ENCODE measurements around the gene MAP2K7.

Gene MAP2K7

DNA sequence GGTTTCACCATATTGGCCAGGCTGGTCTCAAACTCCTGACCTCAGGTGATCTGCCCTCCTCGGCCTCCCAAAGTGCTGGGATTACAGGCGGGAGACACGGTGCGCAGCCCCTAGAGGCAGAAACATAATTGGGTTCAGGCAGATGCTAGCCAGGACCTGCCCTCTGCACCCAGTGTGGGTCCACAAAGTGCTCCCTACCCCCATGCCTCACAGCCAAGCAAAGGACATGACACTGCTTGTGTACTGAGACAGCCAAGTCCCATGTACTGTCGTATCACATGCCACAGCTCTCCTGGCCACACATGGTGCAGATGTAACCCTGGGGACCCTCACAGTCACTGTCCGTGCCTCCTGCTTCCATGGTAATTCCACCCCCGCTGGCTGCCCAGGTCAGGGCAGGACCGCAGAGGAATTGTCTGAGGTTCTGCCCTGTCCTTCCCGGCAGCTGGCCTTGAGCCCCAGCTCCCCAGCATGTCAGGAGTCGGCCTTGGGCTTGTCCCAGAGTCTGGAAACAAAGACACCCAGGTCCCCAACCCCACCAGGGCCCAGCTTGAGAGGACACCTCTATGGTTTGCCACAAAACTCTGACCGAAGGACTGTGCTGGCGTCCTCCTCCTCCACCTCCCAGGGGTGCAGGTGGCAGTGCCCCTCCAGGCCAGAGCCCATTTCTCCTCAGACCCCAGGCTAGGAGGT, 37.1 kb upstream of the MAP2K7 start:
- DNase-seq (ENCODE audit: low read depth in 2 of 2) = no peak

DNA sequence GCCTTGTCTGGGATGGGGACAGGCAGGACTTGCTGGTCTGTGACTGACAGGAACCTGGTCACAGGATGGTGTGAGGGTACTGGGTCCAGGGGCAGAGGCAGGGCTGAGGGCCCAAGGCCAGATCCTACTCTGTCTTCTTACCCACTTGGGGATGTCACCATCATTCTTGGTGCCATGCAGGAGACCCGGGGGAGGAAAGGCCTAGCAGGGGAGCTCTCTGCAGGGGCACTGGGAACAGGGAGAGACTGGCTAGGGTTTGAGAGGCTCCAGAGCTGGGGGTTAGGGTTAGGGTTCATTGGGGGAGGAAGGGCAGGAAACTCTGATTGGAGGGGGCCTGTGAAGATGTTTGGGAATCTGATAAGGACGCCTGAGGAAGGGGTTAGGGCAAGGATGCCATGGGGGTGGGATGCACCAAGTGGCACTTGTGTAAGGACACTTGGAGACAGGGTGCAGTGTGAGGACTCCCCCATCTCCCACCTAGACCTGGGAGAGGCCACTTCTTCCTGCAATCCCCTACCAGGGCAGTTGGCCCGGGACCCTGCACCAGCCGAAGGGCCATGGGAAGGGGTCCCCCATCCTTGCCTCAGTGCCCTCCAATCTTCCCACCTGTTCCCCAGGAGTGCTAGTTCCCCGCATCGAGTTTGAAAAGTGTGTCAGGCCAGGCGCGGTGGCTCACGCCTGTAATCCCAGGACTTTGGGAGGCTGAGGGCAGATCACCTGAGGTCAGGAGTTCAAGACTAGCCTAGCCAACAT, 36.4 kb upstream of the MAP2K7 start:
- no peak for DNase-seq (ENCODE audit: low read depth in 2 of 2)

- no peak for DNase-seq (ENCODE audit: low read depth in 2 of 2)
Observed at GRCh38 chr19:7868326-7868670, 35.4 kb upstream of the MAP2K7 start.

- DNase-seq (ENCODE audit: low read depth in 2 of 2) = peak; percentile 51 to 58
Observed at GRCh38 chr19:7868671-7869452, 34.8 kb upstream of the MAP2K7 start.

GRCh38 chr19:7869453-7869909, 34.2 kb upstream of the MAP2K7 start:
- DNase-seq (ENCODE audit: low read depth in 2 of 2) = peak; percentile 52 to 72

- no peak for DNase-seq (ENCODE audit: low read depth in 2 of 2)
Observed at GRCh38 chr19:7869910-7870511, 33.7 kb upstream of the MAP2K7 start.

- DNase-seq (ENCODE audit: low read depth in 2 of 2) = no peak
Observed at GRCh38 chr19:7870571-7871436, 32.9 kb upstream of the MAP2K7 start.

- peak; percentile 36 to 52 for DNase-seq (ENCODE audit: low read depth in 2 of 2)
Observed at GRCh38 chr19:7871437-7872305, 32.0 kb upstream of the MAP2K7 start.

DNA sequence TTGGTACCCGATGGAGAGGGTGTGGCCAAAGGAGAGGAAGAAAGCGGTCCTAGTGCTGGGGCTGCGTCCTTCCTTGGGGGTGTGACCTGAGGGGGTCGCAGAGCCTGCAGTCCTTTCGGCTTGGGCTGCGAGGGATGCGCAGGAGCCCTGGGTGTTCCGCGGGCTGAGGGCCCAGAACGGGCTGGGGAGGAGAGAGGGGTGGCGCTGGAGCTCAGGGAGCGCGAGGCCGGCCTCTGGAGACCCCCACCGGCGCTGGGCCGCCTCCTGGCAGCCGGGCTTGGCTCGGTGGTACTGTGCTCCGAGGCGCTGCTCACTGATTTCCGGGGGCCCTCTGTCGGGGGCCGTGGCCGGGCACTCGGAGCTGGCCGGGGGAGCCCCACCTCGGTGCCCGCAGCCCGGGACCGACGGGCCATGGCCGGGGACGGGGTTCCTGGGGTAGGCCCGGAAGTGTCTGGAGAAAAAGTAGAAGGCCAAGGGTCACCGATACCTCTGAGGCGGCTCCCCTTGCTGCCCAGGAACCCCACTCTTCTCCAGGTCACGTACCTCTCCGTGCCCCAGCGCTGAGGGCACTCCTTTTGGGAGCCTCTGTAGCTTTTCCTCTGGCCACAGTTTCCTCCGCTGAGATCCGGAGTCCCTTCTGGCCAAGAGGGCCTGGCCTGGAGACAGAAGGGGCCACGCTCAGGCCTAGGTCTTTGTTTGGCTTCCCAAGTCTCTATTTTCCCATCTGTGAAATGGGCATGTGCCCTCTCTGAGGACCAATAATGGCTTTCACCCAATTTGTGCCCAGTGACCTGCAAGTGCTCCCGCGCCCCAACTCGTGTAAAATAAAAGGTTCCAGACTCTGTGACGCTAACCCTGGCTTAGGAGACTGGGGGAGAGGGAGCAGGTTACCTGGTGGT, 31.1 kb upstream of the MAP2K7 start:
- DNase-seq (ENCODE audit: low read depth in 2 of 2) = no peak

- no peak for DNase-seq (ENCODE audit: low read depth in 2 of 2)
Observed at GRCh38 chr19:7873304-7874075, 30.2 kb upstream of the MAP2K7 start.

DNA sequence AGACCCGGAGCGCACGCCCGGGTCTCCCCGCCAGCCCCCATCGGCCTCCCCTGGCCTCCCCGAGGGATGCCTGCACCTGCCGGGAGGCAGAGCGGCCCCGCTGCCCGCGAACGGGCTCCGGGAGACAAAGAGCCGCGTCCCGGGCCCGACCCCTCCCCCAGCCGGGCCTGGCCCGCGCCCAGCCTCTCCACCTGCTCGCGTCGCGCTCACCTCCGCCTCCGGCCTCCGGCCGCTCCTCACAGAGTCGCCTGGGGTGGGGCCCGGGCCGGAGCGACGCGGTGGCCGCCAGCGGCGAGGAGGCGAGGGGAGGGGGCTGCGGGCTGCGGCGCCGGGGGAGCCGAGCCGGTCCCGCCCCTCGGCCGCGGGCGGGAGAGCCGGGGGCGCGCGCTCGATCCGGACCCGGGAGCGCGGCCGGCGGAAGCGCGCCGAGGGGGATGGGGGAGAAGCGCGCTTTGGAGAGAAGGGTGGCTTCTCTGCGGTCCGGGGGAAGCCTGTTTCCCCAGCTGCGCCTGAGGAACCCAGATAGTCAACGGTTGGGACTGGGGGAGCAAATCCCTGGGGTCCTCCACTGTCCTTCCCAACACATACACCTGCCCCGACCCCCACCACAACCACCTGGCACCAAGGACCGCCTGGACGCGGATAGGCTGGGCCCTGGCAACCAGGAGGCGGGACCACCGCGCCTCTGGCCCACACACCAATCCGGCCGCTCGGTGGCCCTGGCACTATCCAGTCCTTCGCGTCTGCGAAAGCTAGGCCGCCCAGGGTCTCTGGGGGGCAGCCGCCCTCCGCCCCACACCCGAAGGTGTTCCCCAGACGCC, 29.4 kb upstream of the MAP2K7 start, which contains the start of gene PRR36:
Gene PRR36 (minus strand): TSS at position 315 of the 821 bp plus-strand sequence. CDS start 701 bp downstream, outside the sequence.
- no peak for DNase-seq (ENCODE audit: low read depth in 2 of 2)

DNA sequence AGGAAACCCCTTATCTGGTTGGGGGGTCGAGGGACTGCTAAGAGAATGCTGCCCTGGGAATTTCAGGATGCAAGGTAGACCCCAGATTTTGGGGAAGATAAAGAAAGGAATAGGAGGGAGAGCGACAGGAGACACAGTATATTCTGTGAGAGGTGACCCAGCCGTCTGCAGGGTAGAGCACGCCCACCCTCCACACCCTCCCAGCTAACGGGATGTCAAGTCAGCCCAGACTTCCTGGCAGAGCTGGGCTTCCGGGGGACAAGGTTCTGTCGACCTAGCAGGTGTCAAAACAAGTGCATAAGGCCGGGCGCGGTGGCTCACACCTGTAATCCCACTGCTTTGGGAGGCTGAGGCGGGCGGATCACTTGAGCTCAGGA, 28.8 kb upstream of the MAP2K7 start:
- DNase-seq (ENCODE audit: low read depth in 2 of 2) = no peak

- no peak for DNase-seq (ENCODE audit: low read depth in 2 of 2)
Observed at GRCh38 chr19:7877249-7877836, 26.3 kb upstream of the MAP2K7 start.

DNA sequence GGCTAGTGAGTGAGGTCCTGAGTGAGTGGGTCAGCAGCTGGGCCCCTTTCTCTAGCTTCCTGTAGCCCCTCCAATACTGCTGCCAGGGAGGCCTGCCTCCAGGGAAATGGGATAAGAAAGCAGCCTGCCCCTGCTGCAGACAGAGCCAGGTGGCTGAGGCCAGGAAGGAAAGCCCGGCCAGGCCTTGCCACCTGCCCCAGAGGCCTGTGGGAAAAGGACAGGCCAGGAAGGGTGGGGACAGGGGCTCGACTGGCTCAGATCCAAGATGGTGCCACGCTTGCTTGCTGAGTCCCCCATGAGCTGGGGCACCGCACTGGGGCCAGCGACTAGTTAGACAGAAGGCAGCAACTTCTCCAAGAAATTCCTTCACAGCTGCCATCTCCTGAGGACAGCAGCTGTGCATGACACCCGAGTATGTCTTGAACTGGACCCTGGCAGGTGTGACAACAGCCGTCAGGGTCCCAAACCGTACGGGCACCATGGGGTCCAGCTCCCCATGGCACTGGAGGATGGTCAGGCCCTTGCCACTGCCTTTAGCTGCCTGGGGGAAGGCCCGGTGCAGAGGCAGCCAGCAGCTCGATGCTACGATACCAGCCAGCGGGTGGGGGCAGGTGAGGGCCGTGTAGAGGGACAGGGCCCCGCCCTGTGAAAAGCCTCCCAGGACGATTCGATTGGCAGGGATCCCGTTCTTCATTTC, 24.4 kb upstream of the MAP2K7 start:
- no peak for DNase-seq (ENCODE audit: low read depth in 2 of 2)

DNA sequence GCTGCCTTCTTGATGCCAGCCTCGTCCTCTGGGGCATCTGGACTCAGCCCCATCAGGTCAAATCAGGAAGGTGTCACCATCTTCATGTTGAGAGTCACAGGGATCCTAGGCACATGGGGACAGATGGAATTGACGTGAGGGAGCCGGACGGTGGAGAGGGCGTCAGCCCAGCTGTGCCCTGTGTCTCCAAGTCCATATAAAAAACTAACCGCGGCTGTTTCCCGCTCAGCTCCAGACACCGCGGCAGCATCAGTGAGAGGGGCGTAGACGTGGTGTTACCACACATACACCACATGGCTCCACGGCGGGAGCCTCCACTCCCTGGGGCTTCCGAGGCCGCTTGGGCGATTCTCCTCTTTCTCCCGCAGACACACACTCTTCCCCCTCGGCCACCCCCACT, 23.8 kb upstream of the MAP2K7 start:
- no peak for DNase-seq (ENCODE audit: low read depth in 2 of 2)

DNA sequence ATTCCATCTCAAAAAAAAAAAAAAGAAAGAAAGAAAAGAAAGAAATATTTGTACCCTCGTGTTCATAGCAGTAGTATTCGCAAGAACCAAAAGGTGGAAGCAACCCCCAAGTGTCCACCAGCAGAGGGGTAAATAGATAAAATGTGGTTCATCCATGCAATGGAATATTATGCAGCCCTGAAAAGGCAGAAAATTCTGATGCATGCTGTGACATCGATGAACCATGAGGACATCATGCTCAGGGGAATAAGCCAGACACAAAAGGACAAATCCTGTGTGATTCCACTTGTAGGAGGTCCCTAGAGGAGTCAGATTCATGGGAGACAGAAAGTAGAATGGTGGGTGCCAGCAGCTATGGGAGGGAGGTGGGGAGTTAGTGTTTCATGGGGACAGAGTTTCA, 21.8 kb upstream of the MAP2K7 start:
- no peak for DNase-seq (ENCODE audit: low read depth in 2 of 2)
